AG04450 (cell line): ENCODE data around the gene BNC2. TPM values are rescaled to one million over a fixed set of nuclear protein-coding genes. Genes with fewer than 3 reads are reported as not detected.

Experiments
- CTCF ChIA-PET: fragments of 300-600, 350-600 bp; formaldehyde crosslinking; extraction: SDS; loops from one replicate; lab custom pipeline; 2022; ENCODE audit warnings: antibody characterized with exemption, inconsistent platforms; lab: Charles Lee
- POLR2A ChIA-PET: fragments of 350-600 bp; formaldehyde crosslinking; extraction: SDS; loops from one replicate; lab custom pipeline; 2021; ENCODE audit warnings: antibody characterized with exemption, inconsistent platforms; lab: Yijun Ruan, JAX
- DNase-seq: peaks from one replicate; pipeline ENCODE4 v3.0.0-alpha.2; 2011; ENCODE audit warnings: low read depth, low spot score
- H3K27ac ChIP-seq: one replicate; pipeline ENCODE4 v1.5.1; 2012; ENCODE audit warnings: low read depth, low read length, control low read depth
- H3K27me3 ChIP-seq: one replicate; pipeline ENCODE4 v1.6.0; 2012; ENCODE audit warnings: low read length; ENCODE audit not compliant: control insufficient read depth, insufficient read depth
- H3K4me3 ChIP-seq: 2 replicates; pipeline ENCODE4 v1.5.1; 2011; ENCODE audit warnings: mild to moderate bottlenecking, low read depth, low read length, control low read depth
- H3K9me3 ChIP-seq: 2 replicates; pipeline ENCODE4 v1.5.1; 2012; ENCODE audit warnings: low read length; ENCODE audit not compliant: control insufficient read depth, insufficient read depth
- polyA plus RNA-seq: library from polyadenylated mRNA; depleted of rRNA; stranded (reverse); fragments of >200 nt; gene quantifications from 2 replicates; pipeline ENCODE4 v1.2.3, GENCODE V29; 2011
- TF ChIP-seq, protein P1 (sequence below): IDR thresholded peaks from 2 replicates; pipeline ENCODE4 v1.5.1; 2011; ENCODE audit warnings: low read depth, low read length, control low read depth, inconsistent platforms

The BNC2 gene
- polyA plus RNA-seq, 1 experiment: 49.0 TPM

DNA sequence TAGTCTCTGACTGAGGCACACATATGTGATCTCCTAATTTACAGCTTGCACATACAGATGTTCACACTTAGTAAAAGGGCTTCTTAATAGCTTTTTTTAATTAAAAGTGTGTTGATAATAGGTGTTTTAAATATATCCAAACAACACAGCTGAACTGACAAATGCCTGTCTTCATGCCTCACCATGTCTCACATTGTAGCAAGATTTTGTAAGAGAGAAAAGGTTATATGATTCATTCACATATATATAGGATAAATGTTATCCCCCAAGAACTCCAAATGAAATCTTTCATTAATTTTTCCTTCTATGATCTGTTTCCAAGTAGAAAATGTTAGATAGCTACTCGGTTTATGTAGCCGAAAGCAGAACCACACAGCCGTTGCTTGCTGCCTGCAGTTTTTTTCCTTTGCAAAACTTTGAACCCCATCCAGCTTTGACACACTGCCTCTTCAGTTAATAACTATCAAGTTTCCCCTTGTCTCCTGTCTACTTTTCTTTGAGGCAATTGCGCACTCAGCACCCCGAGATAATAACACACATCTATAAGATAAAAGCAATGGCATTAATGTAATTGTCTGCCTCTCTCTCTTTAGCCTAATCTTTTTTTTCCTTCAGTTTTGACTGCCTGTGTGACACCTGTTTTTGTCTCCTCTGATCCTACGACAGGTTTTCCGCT lies 299.2 kb downstream of the BNC2 start:
- H3K27me3 ChIP-seq: no peaks in the 10 kb centered on the region
- H3K9me3 ChIP-seq: no peaks in the 10 kb centered on the region
- CTCF ChIA-PET: no interaction called here
- POLR2A ChIA-PET: interaction anchor here (0.5 kb wide), 2 partner anchors 12 to 300 kb away, joined by 3 read pairs; no protein-coding TSS in a partner anchor
- TF ChIP-seq, protein P1, sequence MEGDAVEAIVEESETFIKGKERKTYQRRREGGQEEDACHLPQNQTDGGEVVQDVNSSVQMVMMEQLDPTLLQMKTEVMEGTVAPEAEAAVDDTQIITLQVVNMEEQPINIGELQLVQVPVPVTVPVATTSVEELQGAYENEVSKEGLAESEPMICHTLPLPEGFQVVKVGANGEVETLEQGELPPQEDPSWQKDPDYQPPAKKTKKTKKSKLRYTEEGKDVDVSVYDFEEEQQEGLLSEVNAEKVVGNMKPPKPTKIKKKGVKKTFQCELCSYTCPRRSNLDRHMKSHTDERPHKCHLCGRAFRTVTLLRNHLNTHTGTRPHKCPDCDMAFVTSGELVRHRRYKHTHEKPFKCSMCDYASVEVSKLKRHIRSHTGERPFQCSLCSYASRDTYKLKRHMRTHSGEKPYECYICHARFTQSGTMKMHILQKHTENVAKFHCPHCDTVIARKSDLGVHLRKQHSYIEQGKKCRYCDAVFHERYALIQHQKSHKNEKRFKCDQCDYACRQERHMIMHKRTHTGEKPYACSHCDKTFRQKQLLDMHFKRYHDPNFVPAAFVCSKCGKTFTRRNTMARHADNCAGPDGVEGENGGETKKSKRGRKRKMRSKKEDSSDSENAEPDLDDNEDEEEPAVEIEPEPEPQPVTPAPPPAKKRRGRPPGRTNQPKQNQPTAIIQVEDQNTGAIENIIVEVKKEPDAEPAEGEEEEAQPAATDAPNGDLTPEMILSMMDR: no peak
- H3K27ac ChIP-seq: no peak overlapping the region
- DNase-seq: no peak
- H3K4me3 ChIP-seq: no peak overlapping the region

DNA sequence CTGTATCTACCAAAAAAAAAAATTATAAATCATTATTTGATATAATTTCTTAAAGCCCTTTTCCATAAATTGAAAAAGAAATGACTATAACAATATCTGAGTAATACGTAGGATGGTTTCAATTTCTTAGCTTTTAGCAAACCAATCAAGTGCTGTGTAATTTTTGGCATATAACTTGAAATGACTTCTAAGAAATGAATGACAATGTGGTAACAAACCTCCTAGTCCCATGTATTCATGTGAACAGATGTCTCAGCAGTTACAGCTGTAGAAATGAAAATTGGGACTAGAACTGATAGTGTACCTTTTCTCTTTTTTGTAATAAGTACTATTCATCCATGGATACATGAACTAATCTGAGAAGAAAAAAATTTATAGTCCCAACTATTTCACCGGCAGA lies 307.0 kb downstream of the BNC2 start:
- CTCF ChIA-PET: no interaction called here
- H3K9me3 ChIP-seq: no peaks in the 10 kb centered on the region
- no peak overlapping the region for H3K4me3 ChIP-seq
- no peak for DNase-seq
- H3K27me3 ChIP-seq: no peaks in the 10 kb centered on the region
- POLR2A ChIA-PET: no interaction called here
- TF ChIP-seq, protein P1: no peak
- H3K27ac ChIP-seq: no peak overlapping the region

DNA sequence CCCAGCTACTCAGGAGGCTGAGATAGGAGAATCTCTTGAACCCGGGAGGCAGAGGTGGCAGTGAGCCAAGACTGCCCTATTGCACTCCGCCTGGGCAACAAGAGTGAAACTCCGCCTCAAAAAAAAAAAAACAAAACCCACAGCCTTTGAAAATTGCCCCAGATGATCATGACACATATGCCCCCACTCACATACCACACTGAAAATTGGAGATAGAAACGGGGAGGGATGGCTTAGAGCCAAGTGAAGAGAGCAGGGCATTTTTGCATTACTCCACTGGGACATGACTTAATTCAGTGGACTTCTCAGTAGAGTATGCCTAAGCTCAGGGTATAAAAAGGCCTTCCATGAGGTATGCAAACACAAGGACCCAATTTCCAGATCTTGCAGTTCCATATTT lies 309.3 kb downstream of the BNC2 start:
- POLR2A ChIA-PET: no interaction called here
- no peaks in the 10 kb centered on the region for H3K9me3 ChIP-seq
- TF ChIP-seq, protein P1: no peak
- H3K4me3 ChIP-seq: no peak overlapping the region
- no peak overlapping the region for H3K27ac ChIP-seq
- no peaks in the 10 kb centered on the region for H3K27me3 ChIP-seq
- CTCF ChIA-PET: no interaction called here
- DNase-seq: no peak

DNA sequence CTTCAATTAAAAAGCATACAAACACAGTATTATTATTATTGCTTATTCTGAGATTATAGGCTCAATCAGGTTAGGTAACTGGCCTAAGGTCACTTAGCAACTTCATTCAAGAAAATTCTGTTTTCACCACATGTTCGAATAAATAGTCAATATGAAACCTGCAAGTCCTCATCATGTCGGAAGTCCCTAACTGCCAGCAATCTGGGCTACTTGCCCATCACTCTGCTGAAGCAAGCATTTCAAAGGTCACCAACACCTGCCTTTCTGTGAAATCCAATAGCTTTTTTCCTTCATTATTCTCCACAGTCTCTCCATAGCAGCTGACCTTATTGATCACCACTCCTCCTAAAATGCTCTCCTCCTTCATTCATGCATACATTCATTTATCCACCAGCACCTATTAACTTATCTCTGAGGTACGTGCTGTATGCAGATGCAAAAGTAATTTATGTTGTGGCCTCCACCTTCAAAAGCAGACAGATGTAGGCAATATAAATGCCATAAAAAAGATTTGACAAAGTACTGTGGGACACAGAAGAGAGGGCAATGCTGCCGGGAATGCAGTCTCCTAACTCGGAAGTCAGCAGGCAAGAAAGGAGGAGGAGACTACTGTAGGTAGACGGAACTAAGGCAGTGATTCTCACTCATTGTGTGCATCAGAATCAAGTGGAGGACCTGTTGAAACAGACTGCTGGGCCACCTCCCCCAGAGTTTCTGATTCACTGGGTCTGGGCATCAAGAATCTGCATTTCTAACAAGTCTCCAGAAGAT lies 310.9 kb downstream of the BNC2 start:
- H3K27me3 ChIP-seq: no peaks in the 10 kb centered on the region
- TF ChIP-seq, protein P1: no peak
- H3K4me3 ChIP-seq: no peak overlapping the region
- no peak for DNase-seq
- ChIA-PET CTCF (interaction anchor here (1.1 kb wide), 1 partner anchor 12 kb away, joined by 3 read pairs; no protein-coding TSS in a partner anchor), POLR2A (interaction anchor here (0.7 kb wide), 1 partner anchor 54 kb away, joined by 3 read pairs; no protein-coding TSS in a partner anchor)
- H3K27ac ChIP-seq: no peak overlapping the region
- no peaks in the 10 kb centered on the region for H3K9me3 ChIP-seq

DNA sequence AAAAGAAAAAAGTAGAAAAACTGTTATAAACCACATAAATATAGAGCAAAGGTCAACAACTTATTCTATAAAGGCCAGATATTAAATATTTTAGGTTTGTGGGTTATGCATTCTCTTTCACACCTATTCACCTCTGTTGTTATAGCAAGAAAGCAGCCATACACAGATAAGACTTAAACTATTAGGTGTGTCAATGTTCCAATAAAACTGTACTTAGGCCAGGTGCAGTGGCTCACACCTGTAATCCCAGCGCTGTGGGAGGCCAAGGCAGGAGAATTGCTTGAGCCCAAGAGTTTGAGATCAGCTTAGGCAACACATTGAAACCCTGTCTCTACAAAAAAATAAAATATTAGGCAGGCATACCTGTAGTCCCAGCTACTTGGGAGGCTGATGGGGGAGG lies 314.7 kb downstream of the BNC2 start:
- DNase-seq: no peak
- CTCF ChIA-PET: no interaction called here

More for the DNA sequence above, 314.7 kb downstream of the BNC2 start:
- TF ChIP-seq, protein P1: no peak
- Histone ChIP-seq H3K4me3 (no peak overlapping the region), H3K27ac (no peak overlapping the region), H3K9me3 (no peaks in the 10 kb centered on the region; the same call in 1 of the 2 replicates), H3K27me3 (no peaks in the 10 kb centered on the region)
- POLR2A ChIA-PET: no interaction called here
